GM06990 (cell line): ENCODE data around the gene CACHD1.

ENCODE experiments used
- DNase-seq: peaks from one replicate; pipeline ENCODE4 v3.0.0-alpha.2; 2011; ENCODE audit not compliant: insufficient read length; ENCODE audit errors: extremely low read depth
- H3K27me3 ChIP-seq: replicated peaks from 2 replicates; pipeline ENCODE4 v1.6.0; 2011; ENCODE audit warnings: low read length; ENCODE audit not compliant: control insufficient read depth, insufficient read depth
- H3K36me3 ChIP-seq: 2 replicates; pipeline ENCODE4 v1.5.1; 2011; ENCODE audit warnings: low read length; ENCODE audit not compliant: control insufficient read depth, insufficient read depth
- H3K4me3 ChIP-seq: replicated peaks from 2 replicates; pipeline ENCODE4 v1.5.1; 2011; ENCODE audit warnings: low read depth, mild to moderate bottlenecking, control low read depth, low read length
- TF ChIP-seq, protein P1 (sequence below): IDR thresholded peaks from 2 replicates; pipeline ENCODE4 v1.5.1; 2011; ENCODE audit warnings: low read length, control low read depth, mild to moderate bottlenecking, inconsistent platforms; ENCODE audit not compliant: insufficient read depth, poor library complexity, severe bottlenecking

Gene CACHD1

DNA sequence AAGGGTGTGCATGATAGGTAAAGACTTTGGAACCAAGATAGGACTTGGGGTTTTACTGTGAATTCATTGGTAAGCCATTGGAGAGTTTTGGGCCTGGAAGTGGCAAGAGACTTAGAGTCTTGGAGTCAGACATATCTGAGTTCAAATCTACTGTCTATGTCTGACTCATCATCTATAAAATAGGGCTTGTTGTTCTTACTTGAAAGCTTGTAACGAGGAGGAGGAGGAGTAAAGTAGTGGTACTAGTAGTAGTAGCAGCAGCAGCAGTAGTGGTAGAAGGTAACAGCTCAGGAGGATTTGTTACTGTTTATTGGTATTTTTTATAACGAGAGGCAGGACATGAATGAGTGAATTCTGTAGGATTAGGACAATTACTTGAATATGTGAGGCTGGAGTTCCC is 62.7 kb downstream of the CACHD1 start:
- Histone ChIP-seq H3K27me3 (no peaks in the 10 kb centered on the region), H3K36me3 (no peaks in the 10 kb centered on the region), H3K4me3 (no peak overlapping the region)
- DNase-seq: no peak
- TF ChIP-seq, protein P1, sequence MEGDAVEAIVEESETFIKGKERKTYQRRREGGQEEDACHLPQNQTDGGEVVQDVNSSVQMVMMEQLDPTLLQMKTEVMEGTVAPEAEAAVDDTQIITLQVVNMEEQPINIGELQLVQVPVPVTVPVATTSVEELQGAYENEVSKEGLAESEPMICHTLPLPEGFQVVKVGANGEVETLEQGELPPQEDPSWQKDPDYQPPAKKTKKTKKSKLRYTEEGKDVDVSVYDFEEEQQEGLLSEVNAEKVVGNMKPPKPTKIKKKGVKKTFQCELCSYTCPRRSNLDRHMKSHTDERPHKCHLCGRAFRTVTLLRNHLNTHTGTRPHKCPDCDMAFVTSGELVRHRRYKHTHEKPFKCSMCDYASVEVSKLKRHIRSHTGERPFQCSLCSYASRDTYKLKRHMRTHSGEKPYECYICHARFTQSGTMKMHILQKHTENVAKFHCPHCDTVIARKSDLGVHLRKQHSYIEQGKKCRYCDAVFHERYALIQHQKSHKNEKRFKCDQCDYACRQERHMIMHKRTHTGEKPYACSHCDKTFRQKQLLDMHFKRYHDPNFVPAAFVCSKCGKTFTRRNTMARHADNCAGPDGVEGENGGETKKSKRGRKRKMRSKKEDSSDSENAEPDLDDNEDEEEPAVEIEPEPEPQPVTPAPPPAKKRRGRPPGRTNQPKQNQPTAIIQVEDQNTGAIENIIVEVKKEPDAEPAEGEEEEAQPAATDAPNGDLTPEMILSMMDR: no peak

DNA sequence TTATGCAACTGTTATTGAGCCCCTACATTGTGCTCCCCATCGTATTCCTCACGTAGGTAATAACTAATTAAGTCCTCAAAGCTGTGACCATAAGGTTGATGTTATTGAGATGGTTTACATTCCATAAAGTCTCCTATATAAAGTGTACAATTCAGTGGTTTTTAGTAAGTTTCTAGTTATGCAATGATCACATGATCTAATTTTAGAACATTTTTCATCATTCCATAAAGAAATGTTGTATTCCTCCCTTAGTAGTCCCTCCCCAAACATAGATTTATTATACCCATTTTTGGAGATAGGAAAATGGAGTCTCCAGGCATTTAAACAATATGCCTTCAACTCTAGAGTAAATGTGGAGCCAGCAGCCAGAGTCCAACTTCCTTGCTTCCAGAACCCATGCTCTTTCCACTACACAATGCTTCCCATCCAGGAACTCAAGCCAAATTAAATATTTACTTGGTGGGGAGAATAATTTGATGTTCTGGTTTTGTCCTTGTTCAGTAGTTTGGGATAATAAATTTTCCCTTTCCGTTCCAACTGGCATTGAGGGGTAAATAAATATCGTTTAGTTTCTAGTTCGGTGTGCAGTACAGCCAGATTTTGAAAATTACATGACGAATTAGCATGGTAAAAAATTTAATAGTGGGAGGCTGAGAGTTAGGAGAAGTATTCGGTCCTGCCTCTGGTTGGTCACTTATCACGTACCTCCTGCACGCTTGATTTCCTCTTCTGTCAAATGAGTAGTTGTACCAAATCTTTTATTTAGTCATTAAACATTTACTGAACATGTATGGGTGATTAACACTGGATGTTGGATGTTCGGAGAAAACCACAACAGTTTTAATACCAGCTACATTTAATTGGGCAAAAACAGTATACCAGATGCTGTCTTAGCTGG is 66.3 kb downstream of the CACHD1 start:
- no peak for DNase-seq
- no peaks in the 10 kb centered on the region for H3K36me3 ChIP-seq
- H3K4me3 ChIP-seq: no peak overlapping the region
- TF ChIP-seq, protein P1: no peak
- H3K27me3 ChIP-seq: no peaks in the 10 kb centered on the region

DNA sequence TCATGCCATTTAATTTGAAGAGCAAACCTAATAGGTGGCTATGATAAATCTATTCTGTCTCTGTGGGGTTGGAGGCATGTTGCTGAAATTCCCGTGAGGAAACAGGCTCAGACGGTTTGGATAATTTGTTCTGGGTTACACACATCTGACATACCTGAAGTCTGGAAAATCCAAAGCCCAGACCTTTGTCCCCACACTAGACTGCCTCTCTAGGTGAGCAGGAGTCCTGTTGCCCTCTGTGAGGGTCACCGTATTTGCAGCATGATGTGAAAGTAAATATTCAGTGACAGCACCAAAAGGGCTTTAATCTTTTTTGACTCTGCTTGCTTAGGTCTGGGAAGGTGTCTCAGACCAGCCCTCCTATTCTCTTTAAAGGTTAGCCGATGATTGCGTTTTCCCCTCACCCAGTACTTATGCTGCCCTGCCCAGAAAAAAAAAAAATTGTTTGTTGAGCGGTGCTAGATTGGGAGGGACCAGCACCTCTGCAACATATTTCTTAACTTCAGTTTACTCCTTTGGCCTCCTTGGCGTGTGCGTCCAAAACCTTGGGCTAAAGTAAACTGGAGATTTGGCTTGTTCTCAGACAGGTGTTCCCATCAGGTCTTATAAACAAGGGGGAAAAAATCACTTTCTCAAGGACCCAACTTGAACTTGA is 67.0 kb downstream of the CACHD1 start:
- no peaks in the 10 kb centered on the region for H3K27me3 ChIP-seq
- TF ChIP-seq, protein P1: no peak
- no peak overlapping the region for H3K4me3 ChIP-seq
- no peak for DNase-seq
- no peaks in the 10 kb centered on the region for H3K36me3 ChIP-seq

DNA sequence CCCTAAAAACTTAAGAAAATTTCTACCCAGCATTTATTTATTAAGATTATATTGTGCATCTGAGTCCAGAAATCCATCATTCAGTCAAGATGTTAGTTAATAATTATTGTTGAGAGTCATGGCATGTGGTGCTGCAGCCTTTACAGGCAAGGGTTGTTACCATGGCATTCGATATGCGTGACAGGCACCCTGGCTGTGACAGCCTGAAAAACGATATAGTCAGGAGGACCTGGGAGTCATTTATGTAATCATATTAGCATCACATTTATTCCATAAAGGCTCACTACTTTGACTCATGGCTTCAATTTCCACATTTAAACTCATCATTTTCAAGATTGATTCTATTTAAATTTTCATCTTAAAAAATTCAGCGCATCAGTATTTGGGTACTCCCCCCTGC is 68.0 kb downstream of the CACHD1 start:
- no peak for DNase-seq
- Histone ChIP-seq H3K36me3 (no peaks in the 10 kb centered on the region), H3K4me3 (no peak overlapping the region), H3K27me3 (no peaks in the 10 kb centered on the region)
- TF ChIP-seq, protein P1: no peak

DNA sequence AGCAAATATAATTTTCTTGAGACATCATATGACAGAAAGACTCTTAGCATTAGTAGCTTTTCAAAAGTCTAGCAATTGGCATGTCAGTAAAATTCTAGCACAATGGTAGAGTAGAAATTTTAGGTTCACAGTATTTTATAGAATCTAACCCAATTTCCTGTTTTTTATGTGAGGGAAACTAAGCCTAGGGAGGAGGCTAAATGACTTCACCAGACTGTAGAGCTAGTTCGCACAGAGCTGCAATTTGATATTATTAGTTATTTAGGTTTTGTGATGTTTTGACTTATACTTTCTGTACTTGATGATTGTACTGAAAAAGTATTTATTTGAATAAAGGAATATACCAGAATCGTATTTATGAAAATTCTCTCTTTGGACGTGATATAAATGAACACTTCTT is 68.5 kb downstream of the CACHD1 start:
- Histone ChIP-seq H3K4me3 (no peak overlapping the region), H3K27me3 (no peaks in the 10 kb centered on the region), H3K36me3 (no peaks in the 10 kb centered on the region)
- TF ChIP-seq, protein P1: no peak
- no peak for DNase-seq
